Breast epithelium (tissue), 3 donors: ENCODE results near the gene GPC5.

Experiments
- CTCF ChIP-seq, 3 donors: fragments of 450-650 bp; IDR thresholded peaks; one replicate each; pipeline ENCODE4 v1.5.1; 2016 to 2017; ENCODE audit warnings: antibody characterized with exemption in 3 of 3, mild to moderate bottlenecking in 3 of 3, moderate library complexity in 3 of 3
- POLR2A ChIP-seq: fragments of 450-650 bp; IDR thresholded peaks from one replicate; pipeline ENCODE4 v1.6.1; 2016; ENCODE audit warnings: antibody characterized with exemption, mild to moderate bottlenecking, moderate library complexity
- POLR2AphosphoS5 ChIP-seq, 3 donors: sonication (generic); formaldehyde crosslinking; IDR thresholded peaks; one replicate each; pipeline ENCODE4 v1.6.1; 2017; ENCODE audit warnings: antibody characterized with exemption in 3 of 3

- TF ChIP-seq POLR2A (no peak), CTCF (IDR thresholded peaks at IDR 0.05) (no peak), POLR2AphosphoS5 (IDR thresholded peaks at IDR 0.05) (no peak)
Observed at GRCh38 chr13:92452840-92453239, 1054.4 kb downstream of the GPC5 start.
